Suppressor macrophage treated with lipopolysaccharide for 1 hour (primary cell): Measurements from ENCODE around the gene MRPL54.
"Not testable (repeated sequence)": the region's sequence is repeated elsewhere in the genome, so short reads cannot be mapped to it uniquely, and the experiment has no call there.

Experiments
- DNase-seq, 3 donors: peaks; one replicate each; pipeline ENCODE4 v3.0.0-alpha.2; 2020 to 2022

MRPL54 gene

GRCh38 chr19:3813473-3814392 lies 51.3 kb downstream of the MRPL54 start:
- no peak for DNase-seq

- no peak for DNase-seq
Measured at GRCh38 chr19:3814648-3815047, 52.2 kb downstream of the MRPL54 start.

- not testable (repeated sequence) for DNase-seq
Measured at GRCh38 chr19:3816148-3816547, 53.7 kb downstream of the MRPL54 start.

GRCh38 chr19:3816566-3817218 lies 54.2 kb downstream of the MRPL54 start:
- DNase-seq: no peak
